HG02970 (cell line): ENCODE results near the gene ACP2.

Experiments
- ATAC-seq: cut with Tn5 transposase; IDR thresholded peaks from one replicate; pipeline ENCODE4 v1.9.1; 2021; ENCODE audit warnings: mild to moderate bottlenecking, moderate library complexity, moderate number of reproducible peaks; ENCODE audit not compliant: unreplicated experiment, low FRiP score

ACP2 gene

GRCh38 chr11:47248664-47249377 lies at the start of gene ACP2:
ACP2 (minus strand) TSS chr11:47248814; CDS start chr11:47248789, 25 bp downstream.
- peak; percentile 81 for ATAC-seq

- no peak for ATAC-seq
Observed at GRCh38 chr11:47296045-47296444, 47.4 kb upstream of the ACP2 start.

GRCh38 chr11:47295385-47295784 lies 46.8 kb upstream of the ACP2 start:
- no peak for ATAC-seq

- no peak for ATAC-seq
Observed at GRCh38 chr11:47289856-47290255, 41.2 kb upstream of the ACP2 start.

- ATAC-seq, result no peak
Observed at GRCh38 chr11:47288066-47288465, 39.5 kb upstream of the ACP2 start.

- no peak for ATAC-seq
Observed at GRCh38 chr11:47285969-47286770, 37.6 kb upstream of the ACP2 start.

- no peak for ATAC-seq
Observed at GRCh38 chr11:47284151-47284550, 35.5 kb upstream of the ACP2 start.

- no peak for ATAC-seq
Observed at GRCh38 chr11:47282462-47282861, 33.8 kb upstream of the ACP2 start.

GRCh38 chr11:47280860-47281259 lies 32.2 kb upstream of the ACP2 start:
- no peak for ATAC-seq

GRCh38 chr11:47280099-47280498 lies 31.5 kb upstream of the ACP2 start:
- ATAC-seq, result no peak

- ATAC-seq, result no peak
Observed at GRCh38 chr11:47278769-47279168, 30.2 kb upstream of the ACP2 start.

GRCh38 chr11:47278058-47278457 lies 29.4 kb upstream of the ACP2 start:
- ATAC-seq, result no peak

- ATAC-seq, result no peak
Observed at GRCh38 chr11:47276923-47277322, 28.3 kb upstream of the ACP2 start.

- ATAC-seq, result no peak
Observed at GRCh38 chr11:47274495-47275235, 26.1 kb upstream of the ACP2 start.

- no peak for ATAC-seq
Observed at GRCh38 chr11:47272706-47273105, 24.1 kb upstream of the ACP2 start.

GRCh38 chr11:47271961-47272661 lies 23.5 kb upstream of the ACP2 start:
- no peak for ATAC-seq

- no peak for ATAC-seq
Observed at GRCh38 chr11:47271328-47271727, 22.7 kb upstream of the ACP2 start.

- no peak for ATAC-seq
Observed at GRCh38 chr11:47270331-47271271, 22.0 kb upstream of the ACP2 start.

- ATAC-seq, result peak; percentile 68
Observed at GRCh38 chr11:47269829-47270305, 21.3 kb upstream of the ACP2 start, which contains the start of gene MADD. MADD (plus strand) TSS chr11:47270133.
